ENCODE measurements around the gene SLC25A38.

Gene SLC25A38

GRCh38 chr3:39378088-39378487, 5.1 kb upstream of the SLC25A38 start:
- DNase-seq, result no peak

- no peak for DNase-seq
Measured at GRCh38 chr3:39378957-39379777, 4.0 kb upstream of the SLC25A38 start.

GRCh38 chr3:39379778-39380155, 3.4 kb upstream of the SLC25A38 start:
- DNase-seq, result no peak

GRCh38 chr3:39381432-39381831, 1.7 kb upstream of the SLC25A38 start:
- no peak for DNase-seq

GRCh38 chr3:39383881-39384664, 903 bp downstream of the SLC25A38 start:
- DNase-seq, result no peak

- no peak for DNase-seq
Measured at GRCh38 chr3:39384665-39385000, 1.5 kb downstream of the SLC25A38 start.

GRCh38 chr3:39385456-39386090, 2.4 kb downstream of the SLC25A38 start:
- no peak for DNase-seq

- DNase-seq, result no peak
Measured at GRCh38 chr3:39386318-39386717, 3.1 kb downstream of the SLC25A38 start.

GRCh38 chr3:39387411-39387975, 4.3 kb downstream of the SLC25A38 start:
- DNase-seq, result no peak

- no peak for DNase-seq
Measured at GRCh38 chr3:39388153-39388552, 5.0 kb downstream of the SLC25A38 start.

GRCh38 chr3:39388741-39389248, 5.6 kb downstream of the SLC25A38 start:
- DNase-seq, result no peak

- no peak for DNase-seq
Measured at GRCh38 chr3:39390181-39390580, 7.0 kb downstream of the SLC25A38 start.

GRCh38 chr3:39396690-39397089, 13.5 kb downstream of the SLC25A38 start:
- no peak for DNase-seq

GRCh38 chr3:39398700-39399099, 15.5 kb downstream of the SLC25A38 start:
- no peak for DNase-seq

- DNase-seq, result no peak
Measured at GRCh38 chr3:39401983-39402382, 18.8 kb downstream of the SLC25A38 start.

- DNase-seq, result no peak
Measured at GRCh38 chr3:39404943-39405686, 21.9 kb downstream of the SLC25A38 start.

- no peak for DNase-seq
Measured at GRCh38 chr3:39405687-39406367, 22.7 kb downstream of the SLC25A38 start.

GRCh38 chr3:39406368-39407258, 23.4 kb downstream of the SLC25A38 start, which contains the start of gene RPSA:
RPSA (plus strand) TSS chr3:39406720; CDS start chr3:39407654, 934 bp downstream.
- DNase-seq, result peak; percentile 85 to 96 (median 86)

- no peak for DNase-seq
Measured at GRCh38 chr3:39407259-39407629, 24.1 kb downstream of the SLC25A38 start.

- DNase-seq, result no peak
Measured at GRCh38 chr3:39407773-39408492, 24.8 kb downstream of the SLC25A38 start.
